Uterus (tissue), 2 donors: ENCODE data around the gene CTIF.

Experiments
- POLR2A ChIP-seq, 2 donors: fragments of 450-650 bp; IDR thresholded peaks; one replicate each; pipeline ENCODE4 v1.6.1; 2016; ENCODE audit warnings: antibody characterized with exemption in 2 of 2, mild to moderate bottlenecking in 1 of 2, moderate library complexity in 1 of 2
- TF ChIP-seq, protein P1 (sequence below), 4 experiments: fragments of 200-600 bp in 2 of 4; fragments of 450-650 bp in 2 of 4; sonication (generic) in 2 of 4; IDR thresholded peaks; one replicate each; pipeline ENCODE4 v1.5.1; 2016 to 2019; ENCODE audit warnings: antibody characterized with exemption in 4 of 4, mild to moderate bottlenecking in 2 of 4, moderate library complexity in 1 of 4

DNA sequence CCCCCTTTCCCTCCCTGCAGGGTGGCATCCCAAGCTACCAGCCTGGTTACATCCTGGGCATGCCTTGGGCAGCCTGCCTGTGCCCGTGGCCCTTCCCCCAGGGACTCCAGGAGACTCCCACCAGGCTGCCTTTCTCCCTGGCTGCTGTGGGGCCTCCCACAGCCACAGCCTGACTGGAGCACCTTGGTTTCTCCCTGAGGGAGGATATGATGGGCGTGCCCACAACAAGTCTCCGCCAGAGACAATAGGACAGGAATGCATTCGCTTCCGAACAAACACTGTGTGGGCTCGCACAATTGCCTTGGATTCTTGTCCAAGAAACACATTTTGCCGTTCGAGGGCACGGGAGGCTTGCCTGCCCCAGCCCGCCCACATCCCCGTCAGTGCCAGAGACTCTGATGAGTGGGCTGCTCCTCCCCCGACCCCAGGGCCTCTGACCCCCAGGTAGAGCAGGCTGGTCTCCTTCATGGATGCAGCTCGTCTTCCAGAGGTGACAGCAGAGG lies 309.9 kb downstream of the CTIF start:
- TF ChIP-seq, protein P1, sequence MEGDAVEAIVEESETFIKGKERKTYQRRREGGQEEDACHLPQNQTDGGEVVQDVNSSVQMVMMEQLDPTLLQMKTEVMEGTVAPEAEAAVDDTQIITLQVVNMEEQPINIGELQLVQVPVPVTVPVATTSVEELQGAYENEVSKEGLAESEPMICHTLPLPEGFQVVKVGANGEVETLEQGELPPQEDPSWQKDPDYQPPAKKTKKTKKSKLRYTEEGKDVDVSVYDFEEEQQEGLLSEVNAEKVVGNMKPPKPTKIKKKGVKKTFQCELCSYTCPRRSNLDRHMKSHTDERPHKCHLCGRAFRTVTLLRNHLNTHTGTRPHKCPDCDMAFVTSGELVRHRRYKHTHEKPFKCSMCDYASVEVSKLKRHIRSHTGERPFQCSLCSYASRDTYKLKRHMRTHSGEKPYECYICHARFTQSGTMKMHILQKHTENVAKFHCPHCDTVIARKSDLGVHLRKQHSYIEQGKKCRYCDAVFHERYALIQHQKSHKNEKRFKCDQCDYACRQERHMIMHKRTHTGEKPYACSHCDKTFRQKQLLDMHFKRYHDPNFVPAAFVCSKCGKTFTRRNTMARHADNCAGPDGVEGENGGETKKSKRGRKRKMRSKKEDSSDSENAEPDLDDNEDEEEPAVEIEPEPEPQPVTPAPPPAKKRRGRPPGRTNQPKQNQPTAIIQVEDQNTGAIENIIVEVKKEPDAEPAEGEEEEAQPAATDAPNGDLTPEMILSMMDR (IDR thresholded peaks at IDR 0.05) = no peak
- no peak for TF ChIP-seq POLR2A (IDR thresholded peaks at IDR 0.05)
